Cerebellar nuclear complex (tissue), 1 donor: ENCODE results near the gene BTN1A1.

Experiments used
- DNase-seq, 2 experiments: peaks; one replicate each; lab custom pipeline; 2025; lab: John Stamatoyannopoulos, UW

Gene BTN1A1

GRCh38 chr6:26475823-26476729 lies 24.0 kb upstream of the BTN1A1 start:
- no peak for DNase-seq

DNA sequence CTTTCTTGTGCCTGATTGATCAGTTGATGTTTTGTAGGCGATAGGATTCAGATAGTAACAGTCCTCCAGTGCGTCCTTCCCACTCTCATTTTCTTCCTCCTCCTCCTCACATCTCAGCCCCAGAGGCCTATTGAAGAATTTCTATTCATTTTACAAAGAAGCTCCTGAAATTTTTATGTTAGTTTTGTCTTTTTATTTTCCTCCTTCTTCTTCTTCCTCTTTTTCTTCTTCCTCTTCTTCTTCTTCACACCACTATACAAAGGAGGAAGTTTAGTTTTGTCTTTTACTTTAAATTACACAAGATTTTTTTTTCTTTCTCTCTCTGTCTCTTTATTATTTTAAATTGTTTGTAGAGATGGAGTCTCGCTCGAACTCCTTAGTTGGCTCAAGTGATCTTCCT lies 23.2 kb upstream of the BTN1A1 start:
- no peak for DNase-seq

- DNase-seq = no peak
Measured at GRCh38 chr6:26477426-26477825, 22.7 kb upstream of the BTN1A1 start.

GRCh38 chr6:26478100-26478984 lies 21.8 kb upstream of the BTN1A1 start:
- DNase-seq = no peak

- no peak for DNase-seq
Measured at GRCh38 chr6:26478985-26479278, 21.2 kb upstream of the BTN1A1 start.

DNA sequence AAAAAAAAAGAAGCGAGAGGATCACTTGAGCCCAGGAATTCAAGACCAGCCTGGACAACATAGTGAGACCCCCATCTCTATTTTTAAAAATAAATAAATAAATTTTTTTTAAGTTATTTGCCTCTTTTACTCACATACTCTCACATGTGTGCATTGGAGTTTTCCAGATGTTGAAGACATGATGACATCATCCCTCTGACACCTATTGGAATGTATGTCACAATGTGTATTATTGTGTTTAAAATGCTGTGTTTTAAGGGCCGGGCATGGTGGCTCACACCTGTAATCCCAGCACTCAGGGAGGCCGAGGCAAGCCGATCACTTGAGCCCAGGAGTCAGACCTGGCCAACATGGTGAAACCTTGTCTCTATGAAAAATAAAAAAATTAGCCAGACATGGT lies 17.8 kb upstream of the BTN1A1 start:
- no peak for DNase-seq

- no peak for DNase-seq
Measured at GRCh38 chr6:26483727-26484126, 16.4 kb upstream of the BTN1A1 start.

DNA sequence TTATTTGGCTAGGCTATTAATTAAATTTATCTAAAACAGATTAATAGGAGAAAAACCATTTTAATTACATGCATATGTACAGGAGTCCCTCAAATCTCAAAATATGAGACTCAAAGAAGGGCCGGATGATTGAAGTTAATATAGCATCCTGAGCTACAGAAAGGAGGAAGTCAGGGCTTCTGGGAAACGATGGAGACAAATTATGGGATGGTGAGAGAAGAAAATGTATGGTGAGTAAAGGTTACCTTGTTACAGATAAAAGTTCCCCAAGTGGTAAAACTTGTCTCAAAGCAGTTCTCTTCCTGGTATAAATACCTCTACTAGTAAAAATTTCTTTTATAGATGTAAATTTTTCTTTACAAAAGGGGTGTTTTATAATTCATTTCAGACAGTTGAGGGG lies 15.9 kb upstream of the BTN1A1 start:
- DNase-seq = no peak

- DNase-seq = no peak
Measured at GRCh38 chr6:26485112-26485780, 14.9 kb upstream of the BTN1A1 start.

DNA sequence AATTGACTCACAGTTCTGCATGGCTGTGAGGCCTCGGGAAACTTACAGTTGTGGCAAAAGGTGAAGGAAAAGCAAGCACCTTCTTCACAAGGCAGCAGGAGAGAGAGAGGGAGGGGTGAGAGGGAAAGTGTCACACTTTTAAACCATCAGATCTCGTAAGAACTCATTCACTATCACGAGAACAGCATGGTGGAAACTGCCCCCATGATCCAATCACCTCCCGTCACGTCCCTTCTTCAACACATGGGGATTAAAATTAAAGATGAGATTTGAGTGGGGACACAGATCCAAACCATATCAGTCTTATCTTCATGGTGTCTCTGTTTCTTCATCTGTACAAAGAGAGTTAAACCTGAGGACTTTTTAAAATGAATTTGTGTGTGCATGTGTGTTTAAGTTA lies 13.7 kb upstream of the BTN1A1 start:
- no peak for DNase-seq

GRCh38 chr6:26487466-26487865 lies 12.6 kb upstream of the BTN1A1 start:
- no peak for DNase-seq

GRCh38 chr6:26489996-26490964 lies 9.8 kb upstream of the BTN1A1 start:
- no peak for DNase-seq

DNA sequence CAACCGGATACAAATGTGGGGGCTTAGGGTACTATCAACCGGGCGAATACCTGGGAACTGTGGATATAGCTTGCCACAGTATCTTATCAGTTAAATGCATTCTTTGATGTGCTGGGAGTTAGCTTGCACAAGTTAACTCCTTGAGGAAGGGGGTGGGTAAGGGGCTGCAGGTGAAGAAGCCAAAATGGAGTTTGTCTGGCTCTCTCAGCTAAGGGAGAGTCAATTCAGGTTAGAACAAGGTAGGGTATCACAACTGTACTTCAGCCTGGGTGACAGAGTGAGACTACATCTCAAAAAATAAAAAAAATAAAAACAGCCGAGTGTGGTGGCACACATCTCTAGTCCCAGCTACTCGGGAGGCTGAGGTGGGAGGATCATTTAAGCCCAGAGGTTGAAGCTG lies 8.5 kb upstream of the BTN1A1 start:
- DNase-seq = no peak

DNA sequence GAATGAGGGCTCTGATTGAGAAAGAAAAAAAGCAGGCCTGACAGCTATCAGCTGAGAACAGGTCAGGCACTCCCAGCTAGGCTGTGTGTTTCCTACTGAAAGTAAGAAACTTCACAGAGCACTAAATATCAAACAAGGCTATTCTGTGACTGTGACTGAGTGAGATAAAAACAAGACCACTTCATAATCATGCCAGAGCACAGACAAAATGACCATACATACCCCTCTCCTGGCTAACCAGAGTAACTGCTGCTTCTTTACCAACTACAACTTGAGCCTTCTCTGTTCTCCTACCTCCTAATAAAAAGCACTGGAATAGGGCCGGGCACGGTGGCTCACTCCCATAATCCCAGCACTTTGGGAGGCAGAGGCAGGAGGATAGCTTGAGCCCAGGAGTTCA lies 6.8 kb upstream of the BTN1A1 start:
- DNase-seq = no peak

GRCh38 chr6:26494117-26494516 lies 6.0 kb upstream of the BTN1A1 start:
- DNase-seq = no peak

- no peak for DNase-seq
Measured at GRCh38 chr6:26495281-26495680, 4.8 kb upstream of the BTN1A1 start.

DNA sequence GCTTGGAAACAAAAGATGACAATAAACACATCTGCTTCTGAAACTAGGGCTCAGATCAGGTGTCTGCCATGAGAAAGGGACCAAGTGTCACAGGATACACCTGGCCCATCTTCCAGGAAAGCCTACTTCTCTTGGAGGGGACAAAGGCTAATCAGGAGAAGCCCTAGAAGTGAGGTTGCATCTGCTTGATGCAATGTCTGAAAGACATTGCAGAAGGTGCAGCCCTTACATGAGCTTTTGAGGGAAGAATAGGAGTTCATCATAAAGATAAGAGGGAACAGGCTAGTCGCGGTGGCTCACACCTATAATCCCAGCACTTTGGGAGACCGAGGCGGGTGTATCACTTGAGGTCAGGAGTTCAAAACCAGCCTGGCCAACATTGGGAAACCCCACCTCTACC lies 2.5 kb upstream of the BTN1A1 start:
- DNase-seq = no peak

DNA sequence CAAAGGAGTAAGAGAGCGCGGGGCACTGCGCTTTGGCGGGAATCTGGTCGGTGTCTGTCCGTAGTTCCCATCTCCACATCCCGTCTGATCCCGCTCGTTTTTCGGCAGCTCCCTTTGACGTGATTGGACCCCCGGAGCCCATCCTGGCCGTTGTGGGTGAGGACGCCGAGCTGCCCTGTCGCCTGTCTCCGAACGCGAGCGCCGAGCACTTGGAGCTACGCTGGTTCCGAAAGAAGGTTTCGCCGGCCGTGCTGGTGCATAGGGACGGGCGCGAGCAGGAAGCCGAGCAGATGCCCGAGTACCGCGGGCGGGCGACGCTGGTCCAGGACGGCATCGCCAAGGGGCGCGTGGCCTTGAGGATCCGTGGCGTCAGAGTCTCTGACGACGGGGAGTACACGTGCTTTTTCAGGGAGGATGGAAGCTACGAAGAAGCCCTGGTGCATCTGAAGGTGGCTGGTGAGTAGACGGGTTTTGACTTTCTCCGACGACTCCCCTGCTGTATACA lies 1.4 kb downstream of the BTN1A1 start:
- DNase-seq = no peak

GRCh38 chr6:26502165-26502564 lies 2.1 kb downstream of the BTN1A1 start:
- no peak for DNase-seq

DNA sequence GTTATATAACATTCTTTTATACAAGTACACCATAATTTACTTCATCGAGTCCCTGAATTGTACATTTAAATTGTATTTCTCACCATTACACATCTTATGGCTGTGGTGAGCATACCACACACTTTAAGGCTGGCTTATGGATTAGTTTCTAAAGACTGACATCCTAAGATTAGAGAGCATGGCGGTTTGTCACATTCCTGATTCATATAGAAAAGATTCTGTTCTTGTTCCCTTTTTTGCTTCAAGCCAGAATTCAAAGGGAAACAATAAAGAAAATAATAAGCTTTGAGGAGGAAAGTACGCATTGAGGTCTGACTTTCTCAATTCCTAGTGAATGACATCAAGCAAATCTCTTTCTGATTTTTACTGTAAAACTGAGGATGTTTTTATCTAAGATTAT lies 2.5 kb downstream of the BTN1A1 start:
- no peak for DNase-seq

DNA sequence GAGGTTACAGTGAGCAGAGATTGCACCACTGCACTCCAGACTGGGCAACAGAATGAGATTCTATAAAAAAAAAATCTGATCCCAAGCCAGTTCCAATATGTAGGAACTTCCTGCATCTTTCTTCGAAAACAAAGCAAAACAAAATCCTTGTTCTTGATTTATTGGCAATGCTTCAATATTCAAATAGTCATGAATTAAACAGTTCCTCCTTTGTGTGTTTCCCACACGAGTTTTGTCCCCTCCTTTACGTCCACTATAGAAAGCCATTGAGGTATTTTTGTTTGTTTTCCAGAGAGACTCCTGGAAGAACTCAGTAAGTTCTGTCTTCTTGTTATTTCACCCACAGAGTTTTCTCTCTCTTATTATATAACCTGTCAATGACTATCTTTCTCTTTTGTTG lies 7.6 kb downstream of the BTN1A1 start:
- DNase-seq = no peak
